Liver (tissue), 9 donors: ENCODE measurements around the gene IL31RA. TPM values are rescaled to one million over a fixed set of nuclear protein-coding genes. Genes with fewer than 3 reads are reported as not detected.

Experiments
- DNase-seq: peaks from one replicate; pipeline ENCODE4 v3.0.0-alpha.2; 2017; ENCODE audit warnings: low spot score
- H3K27ac ChIP-seq, 2 donors: one replicate each; pipeline ENCODE4 v1.7.0; 2013; ENCODE audit warnings: inconsistent platforms in 2 of 2, low read length in 2 of 2, control low read depth in 1 of 2, low read depth in 1 of 2, mild to moderate bottlenecking in 1 of 2
- H3K27me3 ChIP-seq, 4 donors: one replicate each; pipeline versions ENCODE4 v1.6.1 to v1.7.0; 2013; ENCODE audit warnings: low read length in 3 of 4, inconsistent platforms in 1 of 4, mild to moderate bottlenecking in 1 of 4, moderate library complexity in 1 of 4; ENCODE audit not compliant: control insufficient read depth in 4 of 4, insufficient read depth in 4 of 4
- H3K36me3 ChIP-seq, 4 donors: one replicate each; pipeline versions ENCODE4 v1.6.1 to v1.7.0; 2013; ENCODE audit warnings: low read length in 3 of 4, mild to moderate bottlenecking in 3 of 4, low read depth in 1 of 4, moderate library complexity in 1 of 4; ENCODE audit not compliant: control insufficient read depth in 4 of 4, insufficient read depth in 3 of 4
- H3K4me1 ChIP-seq, 4 donors: one replicate each; pipeline versions ENCODE4 v1.6.1 to v1.7.0; 2013; ENCODE audit warnings: low read length in 3 of 4, mild to moderate bottlenecking in 3 of 4, moderate library complexity in 1 of 4; ENCODE audit not compliant: control insufficient read depth in 4 of 4, insufficient read depth in 4 of 4
- H3K4me3 ChIP-seq, 3 donors: one replicate each; pipeline versions ENCODE4 v1.6.1 to v1.7.0; 2013; ENCODE audit warnings: low read length in 3 of 3, control low read depth in 1 of 3, low read depth in 1 of 3, mild to moderate bottlenecking in 1 of 3
- H3K9ac ChIP-seq, 2 donors: one replicate each; pipeline ENCODE4 v1.7.0; 2013; ENCODE audit warnings: low read length in 2 of 2, mild to moderate bottlenecking in 2 of 2, moderate library complexity in 2 of 2, control low read depth in 1 of 2, low read depth in 1 of 2
- H3K9me3 ChIP-seq, 4 donors: one replicate each; pipeline versions ENCODE4 v1.6.1 to v1.7.0; 2013; ENCODE audit warnings: low read length in 3 of 4; ENCODE audit not compliant: control insufficient read depth in 4 of 4
- CTCF ChIP-seq: fragments of 150-350 bp; IDR thresholded peaks from 2 replicates; pipeline ENCODE4 v1.5.1; 2017; ENCODE audit warnings: improper control_type of control experiment, low read depth, low read length; ENCODE audit not compliant: missing input control
- EGR1 ChIP-seq, 2 donors: IDR thresholded peaks; 2 replicates each; pipeline ENCODE4 v1.6.1; 2016 to 2018; ENCODE audit warnings: antibody characterized with exemption in 2 of 2, low read depth in 2 of 2
- FOXA1 ChIP-seq: IDR thresholded peaks from 2 replicates; pipeline ENCODE4 v1.6.1; 2016; ENCODE audit warnings: antibody characterized with exemption
- FOXA2 ChIP-seq: IDR thresholded peaks from 2 replicates; pipeline ENCODE4 v1.6.1; 2016; ENCODE audit warnings: antibody characterized with exemption
- GABPA ChIP-seq, 2 donors: IDR thresholded peaks in 1 of 2; conservative IDR thresholded peaks in 1 of 2; 2 replicates each; pipeline ENCODE4 v1.6.1; 2016; ENCODE audit warnings: antibody characterized with exemption in 2 of 2, mild to moderate bottlenecking in 1 of 2, moderate library complexity in 1 of 2
- HNF4A ChIP-seq, 2 donors: conservative IDR thresholded peaks; 2 replicates each; pipeline ENCODE4 v1.6.1; 2016; ENCODE audit warnings: antibody characterized with exemption in 2 of 2, mild to moderate bottlenecking in 2 of 2
- HNF4G ChIP-seq: IDR thresholded peaks from 2 replicates; pipeline ENCODE4 v1.6.1; 2016; ENCODE audit warnings: antibody characterized with exemption
- JUND ChIP-seq, 2 donors: IDR thresholded peaks; 2 replicates each; pipeline ENCODE4 v1.6.1; 2016; ENCODE audit warnings: antibody characterized with exemption in 2 of 2
- NR2F2 ChIP-seq: IDR thresholded peaks from 2 replicates; pipeline ENCODE4 v1.6.1; 2016; ENCODE audit warnings: antibody characterized with exemption
- RAD21 ChIP-seq, 2 donors: IDR thresholded peaks; 2 replicates each; pipeline ENCODE4 v1.6.1; 2016; ENCODE audit warnings: antibody characterized with exemption in 2 of 2, mild to moderate bottlenecking in 2 of 2
- SP1 ChIP-seq: IDR thresholded peaks from 2 replicates; pipeline ENCODE4 v1.6.1; 2018; ENCODE audit warnings: antibody characterized with exemption, mild to moderate bottlenecking
- TAF1 ChIP-seq: conservative IDR thresholded peaks from 2 replicates; pipeline ENCODE4 v1.6.1; 2016; ENCODE audit warnings: antibody characterized with exemption, mild to moderate bottlenecking
- YY1 ChIP-seq: IDR thresholded peaks from 2 replicates; pipeline ENCODE4 v1.6.1; 2016; ENCODE audit warnings: antibody characterized with exemption, mild to moderate bottlenecking
- WGBS: extraction: QIAGEN DNeasy Blood & Tissue Kit; methylation state at CpG from one replicate; pipeline ENCODE4 v1.1.7; 2013; 5-methylcytosine and 5-hydroxymethylcytosine counted together
- polyA plus RNA-seq, 2 donors: library from polyadenylated mRNA; stranded (reverse) in 1 of 2; unstranded in 1 of 2; fragments of 200-250 nt in 1 of 2; fragments of >200 nt in 1 of 2; fragmentation: Nextera tagmentation in 1 of 2; extraction: Ambion mirVana in 1 of 2; gene quantifications; one replicate each; pipeline versions ENCODE4 v1.2.1 to v1.2.3, GENCODE V29; 2013 to 2015
- total RNA-seq, 2 donors: library from RNA; depleted of rRNA; stranded (reverse); fragments of >200 nt; gene quantifications; one replicate each; pipeline ENCODE4 v1.2.3, GENCODE V29; 2014
- TF ChIP-seq, protein P1 (sequence below): IDR thresholded peaks from 2 replicates; pipeline ENCODE4 v1.6.1; 2016; ENCODE audit warnings: antibody characterized with exemption, mild to moderate bottlenecking
- TF ChIP-seq, protein P2 (sequence below): IDR thresholded peaks from 2 replicates; pipeline ENCODE4 v1.6.1; 2016; ENCODE audit warnings: antibody characterized with exemption
- TF ChIP-seq, protein P3 (sequence below): IDR thresholded peaks from 2 replicates; pipeline ENCODE4 v1.6.1; 2016; ENCODE audit warnings: antibody characterized with exemption
- TF ChIP-seq, protein P4 (sequence below): IDR thresholded peaks from 2 replicates; pipeline ENCODE4 v1.6.1; 2016; ENCODE audit warnings: antibody characterized with exemption
- donor health status: healthy.
- donor health status: healthy.
- donor health status: healthy.
- donor health status: healthy.
- donor health status: healthy.

Gene IL31RA
- total and polyA plus RNA-seq, 4 donors: not detected

- H3K9me3 ChIP-seq: no peaks in the 10 kb centered on the region
- TF ChIP-seq, protein P1, sequence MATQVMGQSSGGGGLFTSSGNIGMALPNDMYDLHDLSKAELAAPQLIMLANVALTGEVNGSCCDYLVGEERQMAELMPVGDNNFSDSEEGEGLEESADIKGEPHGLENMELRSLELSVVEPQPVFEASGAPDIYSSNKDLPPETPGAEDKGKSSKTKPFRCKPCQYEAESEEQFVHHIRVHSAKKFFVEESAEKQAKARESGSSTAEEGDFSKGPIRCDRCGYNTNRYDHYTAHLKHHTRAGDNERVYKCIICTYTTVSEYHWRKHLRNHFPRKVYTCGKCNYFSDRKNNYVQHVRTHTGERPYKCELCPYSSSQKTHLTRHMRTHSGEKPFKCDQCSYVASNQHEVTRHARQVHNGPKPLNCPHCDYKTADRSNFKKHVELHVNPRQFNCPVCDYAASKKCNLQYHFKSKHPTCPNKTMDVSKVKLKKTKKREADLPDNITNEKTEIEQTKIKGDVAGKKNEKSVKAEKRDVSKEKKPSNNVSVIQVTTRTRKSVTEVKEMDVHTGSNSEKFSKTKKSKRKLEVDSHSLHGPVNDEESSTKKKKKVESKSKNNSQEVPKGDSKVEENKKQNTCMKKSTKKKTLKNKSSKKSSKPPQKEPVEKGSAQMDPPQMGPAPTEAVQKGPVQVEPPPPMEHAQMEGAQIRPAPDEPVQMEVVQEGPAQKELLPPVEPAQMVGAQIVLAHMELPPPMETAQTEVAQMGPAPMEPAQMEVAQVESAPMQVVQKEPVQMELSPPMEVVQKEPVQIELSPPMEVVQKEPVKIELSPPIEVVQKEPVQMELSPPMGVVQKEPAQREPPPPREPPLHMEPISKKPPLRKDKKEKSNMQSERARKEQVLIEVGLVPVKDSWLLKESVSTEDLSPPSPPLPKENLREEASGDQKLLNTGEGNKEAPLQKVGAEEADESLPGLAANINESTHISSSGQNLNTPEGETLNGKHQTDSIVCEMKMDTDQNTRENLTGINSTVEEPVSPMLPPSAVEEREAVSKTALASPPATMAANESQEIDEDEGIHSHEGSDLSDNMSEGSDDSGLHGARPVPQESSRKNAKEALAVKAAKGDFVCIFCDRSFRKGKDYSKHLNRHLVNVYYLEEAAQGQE: no peak
- no peak for TF ChIP-seq NR2F2
- TF ChIP-seq YY1: no peak
- TF ChIP-seq JUND (IDR thresholded peaks at IDR 0.05): no peak
- TF ChIP-seq GABPA (IDR thresholded peaks at IDR 0.05 in 1 of 2, conservative IDR thresholded peaks at IDR 0.05 in 1 of 2): no peak
- TF ChIP-seq, protein P2, sequence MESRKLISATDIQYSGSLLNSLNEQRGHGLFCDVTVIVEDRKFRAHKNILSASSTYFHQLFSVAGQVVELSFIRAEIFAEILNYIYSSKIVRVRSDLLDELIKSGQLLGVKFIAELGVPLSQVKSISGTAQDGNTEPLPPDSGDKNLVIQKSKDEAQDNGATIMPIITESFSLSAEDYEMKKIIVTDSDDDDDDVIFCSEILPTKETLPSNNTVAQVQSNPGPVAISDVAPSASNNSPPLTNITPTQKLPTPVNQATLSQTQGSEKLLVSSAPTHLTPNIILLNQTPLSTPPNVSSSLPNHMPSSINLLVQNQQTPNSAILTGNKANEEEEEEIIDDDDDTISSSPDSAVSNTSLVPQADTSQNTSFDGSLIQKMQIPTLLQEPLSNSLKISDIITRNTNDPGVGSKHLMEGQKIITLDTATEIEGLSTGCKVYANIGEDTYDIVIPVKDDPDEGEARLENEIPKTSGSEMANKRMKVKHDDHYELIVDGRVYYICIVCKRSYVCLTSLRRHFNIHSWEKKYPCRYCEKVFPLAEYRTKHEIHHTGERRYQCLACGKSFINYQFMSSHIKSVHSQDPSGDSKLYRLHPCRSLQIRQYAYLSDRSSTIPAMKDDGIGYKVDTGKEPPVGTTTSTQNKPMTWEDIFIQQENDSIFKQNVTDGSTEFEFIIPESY: no peak
- TF ChIP-seq HNF4G: no peak
- no peak for TF ChIP-seq HNF4A (conservative IDR thresholded peaks at IDR 0.05)
- TF ChIP-seq, protein P3, sequence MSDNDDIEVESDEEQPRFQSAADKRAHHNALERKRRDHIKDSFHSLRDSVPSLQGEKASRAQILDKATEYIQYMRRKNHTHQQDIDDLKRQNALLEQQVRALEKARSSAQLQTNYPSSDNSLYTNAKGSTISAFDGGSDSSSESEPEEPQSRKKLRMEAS: no peak
- no peak for TF ChIP-seq RAD21 (IDR thresholded peaks at IDR 0.05)
- TF ChIP-seq EGR1 (IDR thresholded peaks at IDR 0.05; ENCODE audit: low read depth in 2 of 2): no peak
- no peak for TF ChIP-seq TAF1
- no peak for TF ChIP-seq CTCF
- no peak for TF ChIP-seq SP1
- TF ChIP-seq FOXA2: no peak
- TF ChIP-seq FOXA1: no peak
- TF ChIP-seq, protein P4, sequence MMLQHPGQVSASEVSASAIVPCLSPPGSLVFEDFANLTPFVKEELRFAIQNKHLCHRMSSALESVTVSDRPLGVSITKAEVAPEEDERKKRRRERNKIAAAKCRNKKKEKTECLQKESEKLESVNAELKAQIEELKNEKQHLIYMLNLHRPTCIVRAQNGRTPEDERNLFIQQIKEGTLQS: no peak
- H3K9ac ChIP-seq: no peak overlapping the region
- peaks cover 0 to 9% (median 2%) of the 10 kb centered on the region in 4 donors for H3K4me1 ChIP-seq
- DNase-seq: no peak
- no peak overlapping the region for H3K27ac ChIP-seq
- H3K27me3 ChIP-seq: no peaks in the 10 kb centered on the region
- no peak overlapping the region for H3K4me3 ChIP-seq
- H3K36me3 ChIP-seq: peaks cover 5 to 44% (median 34%) of the 10 kb centered on the region in 4 donors
Observed at GRCh38 chr5:55966284-55966683, 115.1 kb downstream of the IL31RA start.

DNA sequence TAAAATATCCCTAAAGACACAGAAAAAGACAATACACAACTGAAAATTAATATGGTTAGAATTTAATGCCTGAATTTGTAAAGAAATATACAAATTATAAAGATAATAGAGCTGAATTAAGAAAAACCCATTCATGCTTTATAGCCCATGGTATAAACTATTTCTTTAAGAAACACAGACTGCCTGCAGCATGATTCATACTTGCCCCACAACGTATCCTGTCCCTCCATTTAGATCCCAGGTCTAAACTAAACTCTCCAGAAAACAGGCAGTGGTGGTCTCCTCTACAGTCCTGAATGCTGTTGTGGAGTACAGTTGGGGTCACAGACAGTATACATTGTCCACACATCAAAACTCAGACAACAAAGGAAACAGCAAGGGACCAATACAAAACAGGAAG is 118.8 kb downstream of the IL31RA start:
- WGBS: 68% methylated on average over 1 of the region's 1 CpG
- DNase-seq: no peak
- peaks cover 8 to 41% (median 38%) of the 10 kb centered on the region in 4 donors for H3K36me3 ChIP-seq
- H3K4me3 ChIP-seq: no peak overlapping the region
- peaks cover 0 to 9% (median 4%) of the 10 kb centered on the region in 4 donors for H3K4me1 ChIP-seq
- no peaks in the 10 kb centered on the region for H3K9me3 ChIP-seq
- H3K27ac ChIP-seq: no peak overlapping the region
- TF ChIP-seq, protein P4: no peak
- TF ChIP-seq HNF4A (conservative IDR thresholded peaks at IDR 0.05) (no peak), HNF4G (no peak), EGR1 (IDR thresholded peaks at IDR 0.05; ENCODE audit: low read depth in 2 of 2) (no peak)
- H3K27me3 ChIP-seq: no peaks in the 10 kb centered on the region
- no peak overlapping the region for H3K9ac ChIP-seq
